ENCODE data around the gene OR11H7. TPM values are rescaled to one million over a fixed set of nuclear protein-coding genes. Genes with fewer than 3 reads are reported as not detected.

The OR11H7 gene
- total and polyA plus RNA-seq, 9 of the 15 experiments (the other 6 are each of a cell fraction or from before 2014, with no cell fraction given): not detected

- peak; percentile 88 for TF ChIP-seq CEBPG (CRISPR knock-in tag; IDR thresholded peaks at IDR 0.05)
- peak; percentile 83 to 98 for TF ChIP-seq CEBPG (tag; conservative IDR thresholded peaks at IDR 0.05 in 1 of 2, IDR thresholded peaks at IDR 0.05 in 1 of 2)
- TF ChIP-seq, protein P1, sequence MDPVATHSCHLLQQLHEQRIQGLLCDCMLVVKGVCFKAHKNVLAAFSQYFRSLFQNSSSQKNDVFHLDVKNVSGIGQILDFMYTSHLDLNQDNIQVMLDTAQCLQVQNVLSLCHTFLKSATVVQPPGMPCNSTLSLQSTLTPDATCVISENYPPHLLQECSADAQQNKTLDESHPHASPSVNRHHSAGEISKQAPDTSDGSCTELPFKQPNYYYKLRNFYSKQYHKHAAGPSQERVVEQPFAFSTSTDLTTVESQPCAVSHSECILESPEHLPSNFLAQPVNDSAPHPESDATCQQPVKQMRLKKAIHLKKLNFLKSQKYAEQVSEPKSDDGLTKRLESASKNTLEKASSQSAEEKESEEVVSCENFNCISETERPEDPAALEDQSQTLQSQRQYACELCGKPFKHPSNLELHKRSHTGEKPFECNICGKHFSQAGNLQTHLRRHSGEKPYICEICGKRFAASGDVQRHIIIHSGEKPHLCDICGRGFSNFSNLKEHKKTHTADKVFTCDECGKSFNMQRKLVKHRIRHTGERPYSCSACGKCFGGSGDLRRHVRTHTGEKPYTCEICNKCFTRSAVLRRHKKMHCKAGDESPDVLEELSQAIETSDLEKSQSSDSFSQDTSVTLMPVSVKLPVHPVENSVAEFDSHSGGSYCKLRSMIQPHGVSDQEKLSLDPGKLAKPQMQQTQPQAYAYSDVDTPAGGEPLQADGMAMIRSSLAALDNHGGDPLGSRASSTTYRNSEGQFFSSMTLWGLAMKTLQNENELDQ (CRISPR knock-in tag; IDR thresholded peaks at IDR 0.05; ENCODE audit: borderline replicate concordance): no peak
- TF ChIP-seq TFAP4 (CRISPR knock-in tag; IDR thresholded peaks at IDR 0.05; ENCODE audit: borderline replicate concordance): no peak
- no peak for TF ChIP-seq ZNF184 (CRISPR knock-in tag; IDR thresholded peaks at IDR 0.05)
- TF ChIP-seq ZNF436 (CRISPR knock-in tag; IDR thresholded peaks at IDR 0.05): no peak
- no peak for TF ChIP-seq GTF2A2 (tag; IDR thresholded peaks at IDR 0.05)
- no peak for TF ChIP-seq CCAR2 (IDR thresholded peaks at IDR 0.05; ENCODE audit: low read depth, low read length)
- TF ChIP-seq ZNF354B (CRISPR knock-in tag; IDR thresholded peaks at IDR 0.05): no peak
- TF ChIP-seq SMAD2 (IDR thresholded peaks at IDR 0.05; ENCODE audit: low read depth, low read length): no peak
- TF ChIP-seq, protein P2, sequence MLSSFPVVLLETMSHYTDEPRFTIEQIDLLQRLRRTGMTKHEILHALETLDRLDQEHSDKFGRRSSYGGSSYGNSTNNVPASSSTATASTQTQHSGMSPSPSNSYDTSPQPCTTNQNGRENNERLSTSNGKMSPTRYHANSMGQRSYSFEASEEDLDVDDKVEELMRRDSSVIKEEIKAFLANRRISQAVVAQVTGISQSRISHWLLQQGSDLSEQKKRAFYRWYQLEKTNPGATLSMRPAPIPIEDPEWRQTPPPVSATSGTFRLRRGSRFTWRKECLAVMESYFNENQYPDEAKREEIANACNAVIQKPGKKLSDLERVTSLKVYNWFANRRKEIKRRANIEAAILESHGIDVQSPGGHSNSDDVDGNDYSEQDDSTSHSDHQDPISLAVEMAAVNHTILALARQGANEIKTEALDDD (IDR thresholded peaks at IDR 0.05): no peak
- no peak for TF ChIP-seq ZBTB43 (CRISPR knock-in tag; IDR thresholded peaks at IDR 0.05)
- no peak for TF ChIP-seq PHF8 (IDR thresholded peaks at IDR 0.05; ENCODE audit: borderline replicate concordance, low read length)
- TF ChIP-seq CHD4 (IDR thresholded peaks at IDR 0.05; ENCODE audit: insufficient read depth, insufficient replicate concordance, low read depth, low read length, poor library complexity, severe bottlenecking): no peak
- peak; percentile 46; the same call in 1 of the 2 replicates for TF ChIP-seq SOX6 (IDR thresholded peaks at IDR 0.05)
- TF ChIP-seq MCM5 (IDR thresholded peaks at IDR 0.05; ENCODE audit: low read depth): no peak
- no peak for TF ChIP-seq MYBL2 (IDR thresholded peaks at IDR 0.05; ENCODE audit: low read depth)
- TF ChIP-seq MYBL2 (CRISPR knock-in tag; IDR thresholded peaks at IDR 0.05; ENCODE audit: borderline replicate concordance): no peak
- TF ChIP-seq MTA3 (IDR thresholded peaks at IDR 0.05; ENCODE audit: borderline replicate concordance): no peak
- TF ChIP-seq BRF2 (IDR thresholded peaks at IDR 0.05; ENCODE audit: borderline replicate concordance, insufficient read depth, insufficient read length): no peak
- TF ChIP-seq HMGN3 (IDR thresholded peaks at IDR 0.05; ENCODE audit: borderline replicate concordance, extremely low read depth, insufficient read length, low read depth, low read length): no peak
- TF ChIP-seq HDAC2 (IDR thresholded peaks at IDR 0.05): no peak
- TF ChIP-seq ETS2 (tag; IDR thresholded peaks at IDR 0.05; ENCODE audit: borderline replicate concordance, poor library complexity, severe bottlenecking): no peak
These were observed 33.9 kb downstream of the OR11H7 start (continued) for GRCh38 chr14:20262642-20263128.
